Hematopoietic multipotent progenitor cell treated with erythropoietin and hydrocortisone succinate and interleukin-3 and kit ligand, for 17 days (in vitro differentiated cells): ENCODE data around the gene IRGM.

Experiments used
- DNase-seq: peaks from one replicate; pipeline ENCODE4 v3.0.0-alpha.2; 2015; ENCODE audit warnings: low spot score

The IRGM gene

DNA sequence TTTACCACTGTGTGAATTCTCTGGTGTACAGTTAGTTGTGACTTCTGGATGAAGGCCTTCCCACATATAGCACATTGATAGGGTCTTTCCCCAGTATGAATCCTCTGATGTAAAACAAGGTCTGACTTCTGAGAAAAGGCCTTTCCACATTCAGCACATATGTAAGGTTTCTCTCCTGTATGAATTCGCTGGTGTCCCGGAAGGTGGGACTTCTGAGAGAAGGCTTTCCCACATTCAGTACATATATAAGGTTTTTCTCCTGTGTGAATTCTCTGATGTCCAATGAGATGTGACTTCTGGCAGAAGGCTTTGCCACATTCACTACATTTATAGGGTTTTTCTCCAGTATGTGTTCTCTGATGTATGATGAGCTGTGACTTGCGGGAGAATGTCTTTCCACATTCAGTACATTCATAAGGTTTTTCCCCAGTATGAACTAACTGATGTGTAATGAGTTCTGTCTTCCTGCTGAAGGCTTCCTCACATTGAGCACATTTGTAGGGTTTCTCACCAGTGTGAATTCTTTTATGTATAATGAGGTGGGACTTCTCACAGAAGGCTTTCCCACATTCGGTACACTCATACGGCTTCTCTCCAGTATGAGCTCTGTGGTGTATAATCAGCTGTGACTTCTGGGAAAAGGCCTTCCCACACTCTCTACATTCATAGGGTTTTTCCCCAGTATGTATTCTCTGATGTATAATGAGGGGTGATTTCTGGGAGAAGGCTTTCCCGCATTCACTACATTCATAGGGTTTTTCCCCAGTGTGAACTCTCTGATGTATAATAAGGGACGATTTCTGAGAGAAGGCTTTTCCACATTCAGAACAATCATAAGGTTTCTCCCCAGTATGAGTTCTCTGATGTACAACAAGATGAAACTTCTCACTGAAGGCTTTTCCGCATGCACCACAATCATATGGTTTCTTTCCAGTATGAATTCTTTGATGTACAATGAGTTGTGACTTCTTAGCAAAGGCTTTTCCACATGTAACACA, 49.4 kb downstream of the IRGM start:
- DNase-seq = no peak
